Hematopoietic multipotent progenitor cell treated with erythropoietin and hydrocortisone succinate and interleukin-3 and kit ligand, for 15 days (in vitro differentiated cells): ENCODE results near the gene RAX2.
"Not testable (repeated sequence)": the region's sequence is repeated elsewhere in the genome, so short reads cannot be mapped to it uniquely, and the experiment has no call there.

Source experiments
- DNase-seq: peaks from one replicate; pipeline ENCODE4 v3.0.0-alpha.2; 2015; ENCODE audit warnings: low spot score

RAX2 gene

DNA sequence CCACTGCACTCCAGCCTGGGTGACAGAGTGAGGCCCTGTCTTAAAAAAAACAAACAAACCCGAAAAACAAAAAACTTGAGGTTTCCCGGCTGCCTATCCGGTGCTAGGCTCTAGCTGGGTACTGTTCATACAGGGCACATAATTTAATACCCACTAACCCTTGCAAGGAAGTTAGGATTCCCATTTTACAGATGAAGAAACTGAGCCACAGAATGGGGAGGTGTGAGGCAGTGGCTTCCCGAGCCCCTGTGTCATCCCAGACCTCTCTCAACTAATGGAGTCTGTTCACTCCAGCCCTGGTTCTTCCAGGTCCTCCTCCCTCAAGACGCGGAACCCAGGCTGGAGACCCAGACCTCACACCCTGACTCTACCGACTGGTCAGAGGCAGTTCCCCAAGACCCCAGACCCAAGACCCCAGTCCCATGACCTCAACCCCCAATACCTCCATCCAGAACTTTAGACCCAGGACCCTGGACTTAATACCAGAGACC lies 11.1 kb downstream of the RAX2 start:
- no peak for DNase-seq

DNA sequence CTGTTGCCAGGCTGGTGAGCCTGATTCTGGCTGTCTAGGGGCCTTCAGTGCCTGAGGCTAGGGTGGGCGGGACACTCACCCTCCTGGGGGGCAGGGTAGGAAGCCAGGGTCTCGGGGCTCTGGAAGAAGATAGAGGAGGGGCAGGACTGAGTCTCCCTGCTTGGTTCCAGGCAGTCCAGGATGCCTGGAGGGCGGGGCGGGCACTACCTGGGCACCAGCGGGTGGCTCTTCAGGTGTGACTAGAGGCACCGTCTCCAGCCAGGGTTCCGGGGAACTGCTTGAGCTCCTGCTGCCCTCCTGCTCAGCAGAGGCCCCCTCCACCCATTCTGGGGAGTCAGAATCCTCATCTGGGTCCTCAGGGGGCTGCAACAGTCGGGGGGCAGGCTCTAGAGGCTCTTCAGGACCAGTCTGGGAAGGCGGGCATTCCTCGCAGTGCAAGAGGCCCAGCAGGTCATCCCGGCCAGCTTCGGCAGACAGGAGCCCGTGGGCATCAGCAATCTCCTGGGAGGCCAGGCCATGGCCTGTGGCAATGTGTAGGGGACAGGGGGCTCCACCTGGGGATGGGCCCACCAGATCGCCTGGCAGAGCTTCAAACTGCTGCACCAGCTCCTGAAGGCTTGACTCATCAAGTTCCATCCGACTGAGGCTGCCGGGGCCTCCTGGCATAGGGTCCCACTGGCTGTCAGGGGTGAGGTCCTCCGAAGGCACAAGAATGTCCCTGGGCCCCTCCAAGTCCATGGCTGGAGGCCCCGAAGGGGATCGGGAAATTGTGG lies 12.4 kb downstream of the RAX2 start:
- no peak for DNase-seq

DNA sequence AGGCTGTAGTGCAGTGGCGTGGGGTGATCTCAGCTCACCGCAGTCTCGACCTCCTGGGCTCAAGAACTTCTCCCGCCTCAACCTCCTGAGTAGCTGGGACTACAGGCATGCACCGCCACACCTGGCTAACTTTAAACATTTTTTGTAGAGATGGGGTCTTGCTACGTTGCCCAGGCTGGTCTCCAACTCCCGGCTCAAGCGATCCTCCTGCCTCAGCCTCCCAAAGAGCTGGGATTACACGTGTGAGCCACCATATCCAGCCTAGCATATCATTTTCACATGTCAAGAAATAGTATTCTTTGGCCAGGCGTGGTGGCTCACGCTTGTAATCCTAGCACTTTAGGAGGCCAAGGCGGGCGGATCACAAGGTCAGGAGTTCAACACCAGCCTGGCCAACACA lies 13.7 kb downstream of the RAX2 start:
- DNase-seq, result not testable (repeated sequence)

DNA sequence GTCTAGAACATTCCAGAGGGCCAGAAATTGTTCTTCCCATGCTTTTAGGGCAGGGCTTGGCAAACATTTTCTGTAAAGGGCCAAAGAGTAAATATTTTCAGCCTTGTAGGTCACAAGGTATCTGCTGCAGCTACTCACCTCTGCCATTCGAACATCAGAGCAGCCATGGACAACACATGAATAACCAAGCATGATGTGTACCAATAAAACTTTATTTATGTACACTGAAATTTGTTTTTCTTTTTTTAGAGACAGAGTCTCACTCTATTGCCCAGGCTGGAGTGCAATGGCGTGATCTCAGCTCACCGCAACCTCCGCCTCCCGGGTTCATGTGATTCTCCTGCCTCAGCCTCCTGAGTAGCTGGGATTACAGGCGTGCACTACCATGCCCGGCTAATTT lies 14.3 kb downstream of the RAX2 start:
- DNase-seq, result not testable (repeated sequence)

DNA sequence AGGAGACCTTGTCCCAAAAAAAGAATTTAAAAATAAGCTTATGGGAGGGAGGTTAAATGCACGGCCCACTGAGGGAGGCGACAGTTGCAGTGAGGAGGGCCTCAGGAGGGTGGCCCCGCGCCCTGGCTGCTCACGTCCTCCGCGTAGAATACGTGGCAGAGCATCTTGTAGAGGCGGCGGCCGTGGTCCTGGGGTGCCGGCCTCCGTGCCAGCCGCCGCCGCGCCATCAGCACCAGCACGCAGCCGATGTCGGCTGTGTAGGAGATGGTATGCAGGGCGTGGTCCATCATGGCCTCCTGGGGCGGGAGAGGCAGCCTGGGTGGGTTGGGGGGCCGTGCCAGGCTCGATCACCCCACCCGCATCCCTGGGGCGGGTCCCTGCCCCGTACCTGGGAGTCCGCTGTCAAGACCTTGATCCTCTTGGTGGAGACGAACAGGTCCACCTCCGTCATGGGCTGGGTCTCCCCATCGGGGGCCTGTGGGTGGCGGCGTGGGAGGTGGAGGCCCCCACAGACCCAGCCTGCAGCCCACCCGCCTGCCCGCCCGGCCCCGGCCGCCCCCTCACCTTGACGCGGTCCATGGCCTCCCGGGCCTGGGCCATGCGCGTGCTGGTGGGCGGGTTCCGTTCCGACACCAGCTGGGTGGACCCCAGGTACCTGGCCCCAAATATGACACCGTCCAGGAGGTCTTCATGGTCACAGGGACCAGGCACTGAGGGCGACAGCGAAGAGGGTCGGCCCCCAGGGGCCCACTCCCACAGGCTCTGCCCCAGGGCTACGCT lies 18.2 kb downstream of the RAX2 start:
- DNase-seq, result no peak

DNA sequence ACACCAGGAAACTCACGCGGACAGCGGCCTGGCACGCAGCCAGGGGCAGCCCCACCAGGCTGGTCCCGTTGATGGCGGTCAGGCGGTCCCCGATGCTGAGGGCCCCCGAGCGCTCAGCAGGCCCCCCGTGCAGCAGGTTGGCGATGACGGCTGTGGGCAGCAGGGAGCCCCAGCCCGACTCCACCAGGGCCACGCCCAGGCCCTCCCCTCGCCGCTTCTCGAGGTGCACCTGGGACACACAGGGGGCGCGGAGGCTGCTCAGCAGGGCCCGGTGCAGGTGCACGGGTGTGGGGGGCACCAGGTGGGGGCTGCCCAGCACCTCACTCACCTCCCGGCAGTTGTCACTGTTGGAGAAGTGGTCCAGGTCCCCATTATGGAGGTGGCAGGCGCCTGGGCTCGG lies 19.5 kb downstream of the RAX2 start:
- no peak for DNase-seq

DNA sequence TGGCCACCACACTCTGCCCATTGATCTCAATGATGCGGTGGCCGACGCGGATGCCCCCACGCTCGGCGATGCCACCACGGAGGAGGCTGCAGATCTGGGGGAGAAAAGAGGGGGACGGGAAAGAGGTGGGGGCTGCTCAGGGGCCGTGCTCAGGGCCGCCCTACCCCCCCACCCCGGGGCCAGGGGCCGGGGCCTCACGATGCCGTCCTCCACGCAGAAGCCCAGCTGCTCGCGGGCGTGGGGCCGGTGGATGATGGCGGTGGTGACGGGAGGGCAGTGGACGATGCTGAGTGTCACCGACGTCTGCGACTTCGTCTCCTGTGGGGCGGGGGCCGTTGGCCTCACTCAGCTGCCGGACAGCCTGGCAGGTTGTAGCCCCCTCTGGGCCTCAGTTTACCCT lies 20.8 kb downstream of the RAX2 start:
- no peak for DNase-seq

DNA sequence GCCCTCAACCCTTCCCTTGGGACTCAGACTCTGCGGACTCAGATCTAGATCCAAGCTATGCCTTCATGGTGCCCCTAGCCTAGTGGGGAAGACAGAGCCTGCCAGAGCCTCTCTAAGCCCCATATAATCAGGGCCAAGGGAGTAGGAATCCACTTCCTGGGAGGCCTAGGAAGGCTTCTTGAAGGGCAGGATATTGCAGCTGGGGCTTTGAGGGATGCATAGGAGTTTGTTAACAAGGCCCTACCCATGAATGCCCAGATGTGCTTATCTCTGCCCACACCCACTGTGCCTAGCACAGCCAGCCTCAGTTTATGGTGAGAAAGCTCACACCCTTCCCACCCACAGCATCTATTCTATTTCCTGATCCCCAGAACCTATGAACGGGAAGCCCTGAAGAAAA lies 21.8 kb downstream of the RAX2 start:
- no peak for DNase-seq

DNA sequence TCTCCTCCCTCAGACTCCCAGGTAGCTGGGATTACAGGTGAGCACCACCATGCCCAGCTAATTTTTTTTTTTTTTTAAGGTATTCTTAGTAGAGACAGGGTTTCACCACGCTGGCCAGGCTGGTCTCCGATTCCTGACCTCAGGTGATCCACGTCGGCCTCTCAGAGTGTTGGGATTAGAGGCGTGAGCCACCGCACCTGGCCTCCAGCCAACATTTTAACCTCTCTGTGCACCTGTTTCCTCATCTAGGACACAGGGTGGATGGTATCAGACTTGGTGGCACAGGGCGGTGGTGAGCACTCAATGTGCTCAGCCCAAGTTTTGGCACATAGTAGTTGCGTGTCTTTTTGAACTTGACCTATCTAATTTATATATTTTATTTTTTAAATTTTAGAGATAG lies 23.1 kb downstream of the RAX2 start:
- DNase-seq, result no peak

DNA sequence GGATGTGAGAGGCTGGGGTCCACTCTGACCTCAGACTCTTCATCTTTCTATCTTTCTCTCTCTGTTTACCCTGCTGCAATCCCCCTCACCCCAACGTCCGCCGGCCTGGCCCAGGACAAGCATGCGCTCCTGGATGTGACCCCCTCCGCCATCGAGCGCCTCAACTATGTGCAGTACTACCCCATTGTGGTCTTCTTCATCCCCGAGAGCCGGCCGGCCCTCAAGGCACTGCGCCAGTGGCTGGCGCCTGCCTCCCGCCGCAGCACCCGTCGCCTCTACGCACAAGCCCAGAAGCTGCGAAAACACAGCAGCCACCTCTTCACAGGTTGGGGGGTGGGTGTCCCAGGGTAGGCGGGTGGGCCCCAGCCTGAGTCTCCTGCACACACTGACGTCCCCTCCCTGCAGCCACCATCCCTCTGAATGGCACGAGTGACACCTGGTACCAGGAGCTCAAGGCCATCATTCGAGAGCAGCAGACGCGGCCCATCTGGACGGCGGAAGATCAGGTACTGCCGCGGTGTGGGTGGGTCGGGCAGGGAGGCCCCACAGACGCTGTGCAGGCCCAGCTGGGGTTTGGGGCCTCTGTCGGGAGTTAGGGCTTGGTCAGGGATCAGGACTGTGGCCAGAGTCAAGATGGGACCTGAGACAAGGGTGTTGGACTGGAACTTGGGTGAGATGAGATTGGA lies 25.5 kb downstream of the RAX2 start:
- DNase-seq, result no peak

DNA sequence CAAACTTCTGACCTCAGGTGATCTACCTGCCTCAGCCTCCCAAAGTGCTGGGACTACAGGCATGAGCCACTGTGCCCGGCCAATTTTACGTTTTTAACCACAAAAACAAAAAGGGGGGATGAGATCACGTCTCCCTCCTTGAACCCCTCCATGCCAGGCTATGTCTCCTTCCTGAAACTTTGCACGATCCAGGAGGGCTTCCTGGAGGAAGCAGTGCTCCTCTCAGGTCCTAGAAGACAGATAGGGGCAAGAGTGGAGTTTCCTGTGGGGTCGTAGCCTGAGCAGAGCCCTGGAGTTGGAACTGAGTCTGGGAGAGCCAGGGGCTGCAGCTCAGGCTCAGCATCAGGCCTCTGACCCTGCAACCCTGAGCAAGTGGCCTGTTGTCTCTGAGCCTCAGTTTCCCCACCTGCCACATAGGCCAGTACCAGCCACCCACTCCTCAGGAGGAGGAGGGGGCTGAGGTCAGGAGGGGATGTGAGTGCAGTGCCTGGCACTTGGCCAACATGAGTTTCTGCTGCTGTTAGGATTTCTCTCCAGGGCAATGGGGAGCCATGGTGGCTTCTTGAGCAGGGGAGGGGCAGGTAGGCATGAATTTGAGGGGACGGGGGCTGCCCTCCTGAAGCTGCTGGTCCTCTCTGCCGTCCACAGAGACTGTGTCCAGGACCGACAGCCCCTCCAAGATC lies 26.5 kb downstream of the RAX2 start:
- DNase-seq, result no peak

DNA sequence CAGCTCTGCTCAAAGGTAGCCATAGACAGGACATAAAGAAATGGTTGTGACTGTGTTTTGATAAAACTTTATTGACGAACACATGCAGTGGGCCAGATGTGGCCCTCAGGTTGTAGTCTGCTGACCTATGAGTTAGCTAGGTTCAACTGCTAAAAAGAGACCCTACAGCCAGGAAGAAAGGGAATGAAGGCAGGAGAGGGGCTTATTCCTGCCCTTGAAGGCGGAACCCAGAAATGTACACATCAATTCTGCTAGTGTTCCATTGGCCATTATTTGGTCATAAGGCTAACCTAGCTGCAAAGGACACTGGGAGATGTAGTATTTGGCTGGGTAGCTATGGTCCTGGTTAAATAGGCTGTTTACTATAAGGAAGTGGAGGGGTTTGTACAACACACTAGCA lies 28.5 kb downstream of the RAX2 start:
- no peak for DNase-seq

DNA sequence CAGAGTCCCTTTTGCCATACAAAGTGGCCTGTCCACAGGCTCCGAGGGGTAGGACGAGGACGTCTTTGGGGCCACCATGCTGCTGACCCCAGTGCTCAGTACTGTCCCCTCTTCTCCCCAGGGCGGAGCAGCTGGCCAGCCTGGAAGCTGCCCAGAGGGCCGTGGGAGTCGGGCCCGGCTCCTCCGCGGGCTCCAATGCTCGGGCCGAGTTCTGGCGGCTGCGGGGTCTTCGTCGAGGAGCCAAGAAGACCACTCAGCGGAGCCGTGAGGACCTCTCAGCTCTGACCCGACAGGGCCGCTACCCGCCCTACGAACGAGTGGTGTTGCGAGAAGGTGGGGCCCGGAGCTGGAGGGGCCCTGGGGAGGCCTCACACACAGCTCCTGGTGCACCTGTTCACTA lies 31.6 kb downstream of the RAX2 start:
- no peak for DNase-seq

DNA sequence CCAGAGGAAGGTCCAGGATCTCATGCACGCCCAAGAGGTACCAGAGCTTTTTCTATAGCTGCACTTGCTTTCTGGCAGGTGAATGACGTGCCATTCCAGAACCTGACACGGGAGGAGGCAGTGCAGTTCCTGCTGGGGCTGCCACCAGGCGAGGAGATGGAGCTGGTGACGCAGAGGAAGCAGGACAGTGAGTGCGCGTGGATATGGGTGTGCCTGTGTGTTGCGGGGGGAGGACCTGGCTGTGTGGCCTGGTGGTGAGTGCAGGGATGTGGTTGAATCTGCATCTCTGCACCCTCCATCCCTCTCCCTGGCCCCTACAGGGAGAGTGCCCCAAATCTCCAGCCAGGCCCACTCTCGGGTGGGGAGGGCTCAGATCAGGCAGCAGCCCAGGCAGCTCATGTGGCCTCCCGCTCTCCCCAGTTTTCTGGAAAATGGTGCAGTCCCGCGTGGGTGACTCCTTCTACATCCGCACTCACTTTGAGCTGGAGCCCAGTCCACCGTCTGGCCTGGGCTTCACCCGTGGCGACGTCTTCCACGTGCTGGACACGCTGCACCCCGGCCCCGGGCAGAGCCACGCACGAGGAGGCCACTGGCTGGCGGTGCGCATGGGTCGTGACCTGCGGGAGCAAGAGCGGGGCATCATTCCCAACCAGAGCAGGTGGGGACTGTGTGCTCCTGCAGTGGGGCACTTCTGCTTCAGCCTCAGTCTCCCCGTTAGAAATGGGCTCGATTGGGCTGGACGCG lies 33.4 kb downstream of the RAX2 start:
- DNase-seq, result no peak

DNA sequence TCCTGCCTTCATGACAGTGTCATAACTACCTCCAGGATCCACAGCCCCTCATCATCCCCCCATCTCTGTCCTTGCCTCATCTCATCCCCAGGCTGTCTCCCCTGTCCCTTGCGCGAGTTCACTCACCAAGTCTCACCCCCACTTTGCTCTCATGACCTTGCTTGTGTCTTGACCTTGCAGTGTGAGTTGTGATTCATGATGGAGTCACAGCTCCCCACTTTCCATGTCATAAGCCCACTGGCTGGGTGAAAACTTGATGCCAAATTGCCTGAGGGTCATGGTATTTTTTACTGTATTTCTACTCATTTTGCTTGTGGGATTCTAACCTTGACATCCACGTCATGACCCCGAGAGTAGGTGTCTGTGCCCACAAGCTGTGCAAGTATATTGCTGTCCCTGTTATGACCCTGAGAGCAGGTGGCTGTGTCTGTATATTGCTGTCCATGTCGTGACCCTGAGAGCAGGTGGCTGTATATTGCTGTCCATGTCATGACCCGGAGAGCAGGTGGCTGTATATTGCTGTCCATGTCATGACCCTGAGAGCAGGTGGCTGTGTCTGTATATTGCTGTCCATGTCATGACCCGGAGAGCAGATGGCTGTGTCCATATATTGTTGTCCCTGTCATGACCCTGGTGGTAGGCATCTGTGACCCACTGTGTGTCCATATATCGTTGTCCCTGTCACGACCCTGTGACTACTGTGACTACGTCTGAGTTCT lies 34.4 kb downstream of the RAX2 start:
- DNase-seq, result no peak

DNA sequence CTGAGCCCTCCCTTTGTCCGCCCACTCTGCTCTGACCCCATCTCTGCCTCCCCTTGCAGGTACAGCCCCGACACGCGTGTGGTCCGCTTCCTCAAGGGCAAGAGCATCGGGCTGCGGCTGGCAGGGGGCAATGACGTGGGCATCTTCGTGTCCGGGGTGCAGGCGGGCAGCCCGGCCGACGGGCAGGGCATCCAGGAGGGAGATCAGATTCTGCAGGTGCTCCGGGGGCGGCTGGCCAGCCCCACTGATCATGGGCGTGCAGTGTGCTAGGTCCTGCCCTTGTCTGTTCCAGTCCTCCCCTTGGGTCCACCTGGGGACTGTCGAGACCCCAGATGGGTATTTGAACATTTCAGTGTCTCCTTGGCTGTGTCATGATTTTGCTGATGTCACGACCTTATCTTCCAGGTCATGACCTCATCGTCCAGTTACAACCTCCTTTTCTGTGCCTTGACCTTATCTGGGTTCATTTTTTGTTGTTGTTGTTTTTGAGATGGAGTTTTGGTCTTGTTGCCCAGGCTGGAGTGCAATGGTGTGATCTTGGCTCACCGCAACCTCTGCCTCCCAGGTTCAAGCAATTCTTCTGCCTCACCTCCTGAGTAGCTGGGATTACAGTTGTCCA lies 35.8 kb downstream of the RAX2 start:
- DNase-seq, result no peak

DNA sequence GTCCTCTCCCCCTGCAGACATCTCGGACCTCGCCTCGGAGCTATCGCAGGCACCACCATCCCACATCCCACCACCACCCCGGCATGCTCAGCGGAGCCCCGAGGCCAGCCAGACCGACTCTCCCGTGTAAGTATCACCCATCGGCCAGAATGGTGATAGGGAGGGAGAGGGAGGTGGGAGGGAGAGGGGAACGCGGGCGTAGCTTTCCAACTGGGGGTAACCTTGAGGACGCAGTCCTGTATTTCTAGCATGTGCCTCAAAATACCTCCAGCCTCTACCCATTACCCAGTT lies 37.8 kb downstream of the RAX2 start:
- DNase-seq, result no peak

DNA sequence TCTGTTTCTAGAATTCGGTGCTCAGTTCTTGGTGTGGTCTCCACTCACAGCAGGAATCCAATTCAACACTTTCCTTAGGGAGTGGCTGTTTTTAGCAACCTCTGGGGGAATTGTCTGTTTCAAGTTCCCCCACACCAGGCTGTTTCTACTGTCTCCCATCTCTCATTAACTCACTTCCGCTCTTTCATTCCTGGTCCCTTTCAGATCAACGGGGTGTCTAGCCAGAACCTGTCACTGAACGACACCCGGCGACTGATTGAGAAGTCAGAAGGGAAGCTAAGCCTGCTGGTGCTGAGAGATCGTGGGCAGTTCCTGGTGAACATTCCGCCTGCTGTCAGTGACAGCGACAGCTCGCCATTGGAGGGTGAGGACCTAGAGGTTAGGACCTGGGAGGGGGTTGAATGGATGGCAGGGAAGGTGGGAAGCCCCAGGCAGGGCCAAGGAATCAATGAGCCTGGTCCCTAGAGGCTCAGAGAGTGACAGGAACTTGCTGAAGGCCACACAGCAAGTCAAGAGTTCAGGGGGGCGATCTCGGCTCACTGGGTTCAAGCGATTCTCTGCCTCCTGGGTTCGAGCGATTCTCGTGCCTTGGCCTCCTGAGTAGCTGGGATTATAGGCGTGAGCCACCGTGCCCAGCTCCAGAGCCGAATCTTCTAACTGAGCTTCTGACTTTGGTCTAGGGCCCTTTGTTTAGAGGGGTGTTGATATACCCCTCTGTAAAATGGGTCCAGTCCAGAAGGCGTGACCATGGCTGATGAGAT lies 38.3 kb downstream of the RAX2 start:
- DNase-seq, result no peak

DNA sequence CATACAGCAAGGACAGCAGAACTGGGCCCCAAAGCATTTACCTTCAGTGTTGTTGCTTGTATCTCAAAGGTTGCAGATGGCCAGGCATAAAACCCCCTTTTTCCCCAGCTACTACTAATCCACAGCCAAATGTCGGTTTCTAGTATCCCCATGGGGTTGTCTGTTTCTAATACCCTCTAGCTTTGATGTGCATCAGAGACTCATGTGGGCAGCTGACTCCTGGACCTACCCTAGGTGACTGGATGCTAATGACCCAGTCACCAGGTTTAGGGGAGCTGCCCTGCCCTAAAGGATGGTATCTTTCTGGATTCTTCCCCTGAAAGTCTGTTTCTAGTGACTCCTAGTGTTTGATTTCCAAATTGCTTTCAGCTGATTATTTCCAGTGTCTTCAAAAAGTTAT lies 39.9 kb downstream of the RAX2 start:
- no peak for DNase-seq

DNA sequence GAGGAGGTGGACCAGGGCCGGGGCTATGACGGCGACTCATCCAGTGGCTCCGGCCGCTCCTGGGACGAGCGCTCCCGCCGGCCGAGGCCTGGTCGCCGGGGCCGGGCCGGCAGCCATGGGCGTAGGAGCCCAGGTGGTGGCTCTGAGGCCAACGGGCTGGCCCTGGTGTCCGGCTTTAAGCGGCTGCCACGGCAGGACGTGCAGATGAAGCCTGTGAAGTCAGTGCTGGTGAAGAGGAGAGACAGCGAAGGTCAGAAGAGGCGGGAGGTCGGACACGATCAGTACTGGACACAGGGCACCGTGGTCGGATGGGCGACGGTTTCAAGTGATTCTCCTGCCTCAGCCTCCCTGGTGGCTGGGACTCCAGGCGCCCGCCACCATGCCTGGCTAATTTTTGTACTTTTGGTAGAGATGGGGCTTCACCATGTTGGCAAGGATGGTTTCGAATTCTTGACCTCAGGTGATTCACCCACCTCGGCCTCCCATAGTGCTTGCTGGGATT lies 41.5 kb downstream of the RAX2 start:
- no peak for DNase-seq
